Esophagus muscularis mucosa (tissue), 4 donors: ENCODE results near the gene ADGRD2. TPM values are rescaled to one million over a fixed set of nuclear protein-coding genes. Genes with fewer than 3 reads are reported as not detected.

Source experiments
- DNase-seq: peaks from one replicate; pipeline ENCODE4 v3.0.0-alpha.2; 2017; ENCODE audit errors: extremely low spot score
- H3K27ac ChIP-seq, 4 donors: fragments of 200-600 bp; sonication (generic); replicated peaks in 1 of 4; 1 replicate in 3 of 4; 2 replicates in 1 of 4; pipeline ENCODE4 v1.5.1; 2016 to 2019; ENCODE audit warnings: mild to moderate bottlenecking in 1 of 4
- H3K27me3 ChIP-seq, 4 donors: fragments of 200-600 bp; sonication (generic); one replicate each; pipeline versions ENCODE4 v1.5.1 to v1.6.0; 2016 to 2019
- H3K36me3 ChIP-seq, 4 donors: fragments of 200-600 bp; sonication (generic); one replicate each; pipeline ENCODE4 v1.5.1; 2016 to 2019
- H3K4me1 ChIP-seq, 4 donors: fragments of 200-600 bp; sonication (generic); one replicate each; pipeline ENCODE4 v1.5.1; 2016 to 2019
- H3K4me3 ChIP-seq, 4 donors: fragments of 200-600 bp; sonication (generic); 1 replicate in 2 of 4; 2 replicates in 2 of 4; pipeline ENCODE4 v1.5.1; 2016 to 2019; ENCODE audit warnings: mild to moderate bottlenecking in 4 of 4, moderate library complexity in 1 of 4
- H3K9me3 ChIP-seq, 4 donors: fragments of 200-600 bp; sonication (generic); 1 replicate in 3 of 4; 2 replicates in 1 of 4; pipeline ENCODE4 v1.5.1; 2016 to 2019
- CTCF ChIP-seq, 3 experiments: fragments of 200-600 bp in 2 of 3; fragments of 450-650 bp in 1 of 3; sonication (generic) in 2 of 3; IDR thresholded peaks; one replicate each; pipeline ENCODE4 v1.5.1; 2017 to 2019; ENCODE audit warnings: antibody characterized with exemption in 3 of 3, mild to moderate bottlenecking in 2 of 3, moderate library complexity in 1 of 3
- EP300 ChIP-seq: sonication (generic); formaldehyde crosslinking; IDR thresholded peaks from one replicate; pipeline ENCODE4 v1.6.1; 2017; ENCODE audit warnings: antibody characterized with exemption
- POLR2A ChIP-seq: fragments of 450-650 bp; IDR thresholded peaks from one replicate; pipeline ENCODE4 v1.6.1; 2017; ENCODE audit warnings: antibody characterized with exemption, moderate library complexity, mild to moderate bottlenecking, low read depth
- POLR2AphosphoS5 ChIP-seq, 2 donors: sonication (generic); formaldehyde crosslinking; IDR thresholded peaks; one replicate each; pipeline ENCODE4 v1.6.1; 2017; ENCODE audit warnings: antibody characterized with exemption in 2 of 2
- WGBS: methylation state at CpG from one replicate; pipeline ENCODE4 v1.1.5; 2018; 5-methylcytosine and 5-hydroxymethylcytosine counted together
- intact Hi-C: fragments of 100-400 bp; cut with DNase I; formaldehyde crosslinking; loops from one replicate; pipeline ENCODE4 v1.15.1; 2023
- total RNA-seq, 4 donors: library from RNA; depleted of rRNA; stranded (reverse); fragments of >200 nt; gene quantifications; one replicate each; pipeline versions ENCODE4 v1.1.0 to v1.2.1, GENCODE V29; 2016

The ADGRD2 gene
- total RNA-seq, 4 donors from 2014 or later, result not detected

GRCh38 chr9:124493218-124493617 lies 43.0 kb downstream of the ADGRD2 start:
- Histone ChIP-seq H3K27ac (no peak overlapping the region), H3K27me3 (peaks cover 0 to 81% (median 0%) of the 10 kb centered on the region in 4 donors), H3K4me3 (no peak overlapping the region), H3K4me1 (no peaks in the 10 kb centered on the region), H3K36me3 (no peaks in the 10 kb centered on the region), H3K9me3 (no peaks in the 10 kb centered on the region)
- 95% methylated on average over 4 of the region's 4 CpGs for WGBS
- intact Hi-C loops, result no loop called here
- DNase-seq, result no peak
- no peak for TF ChIP-seq EP300
- TF ChIP-seq POLR2AphosphoS5 (IDR thresholded peaks at IDR 0.05), result no peak
- TF ChIP-seq CTCF (IDR thresholded peaks at IDR 0.05), result no peak
- no peak for TF ChIP-seq POLR2A

GRCh38 chr9:124493794-124494479 lies 43.7 kb downstream of the ADGRD2 start:
- no peaks in the 10 kb centered on the region for H3K36me3 ChIP-seq
- TF ChIP-seq POLR2A, result no peak
- no peak for TF ChIP-seq POLR2AphosphoS5 (IDR thresholded peaks at IDR 0.05)
- TF ChIP-seq CTCF (IDR thresholded peaks at IDR 0.05), result no peak
- no peak for TF ChIP-seq EP300
- peaks cover 0 to 81% (median 0%) of the 10 kb centered on the region in 4 donors for H3K27me3 ChIP-seq
- no peak overlapping the region for H3K27ac ChIP-seq
- no peaks in the 10 kb centered on the region for H3K4me1 ChIP-seq
- no peak overlapping the region for H3K4me3 ChIP-seq
- intact Hi-C loops, result no loop called here
- H3K9me3 ChIP-seq, result no peaks in the 10 kb centered on the region
- DNase-seq, result no peak
- 79% methylated on average over 13 of the region's 18 CpGs for WGBS

- no peaks in the 10 kb centered on the region for H3K36me3 ChIP-seq
- DNase-seq, result no peak
- TF ChIP-seq EP300 (no peak), POLR2AphosphoS5 (IDR thresholded peaks at IDR 0.05) (no peak), CTCF (IDR thresholded peaks at IDR 0.05) (no peak)
- no peaks in the 10 kb centered on the region for H3K9me3 ChIP-seq
- peaks cover 0 to 81% (median 0%) of the 10 kb centered on the region in 4 donors for H3K27me3 ChIP-seq
- no peak overlapping the region for H3K4me3 ChIP-seq
- intact Hi-C loops, result no loop called here
- WGBS, result 83% methylated on average over 26 of the region's 31 CpGs
- H3K27ac ChIP-seq, result no peak overlapping the region
- H3K4me1 ChIP-seq, result no peaks in the 10 kb centered on the region
Measured at GRCh38 chr9:124495126-124496074, 45.1 kb downstream of the ADGRD2 start.

- no peak overlapping the region for H3K27ac ChIP-seq
- no peaks in the 10 kb centered on the region for H3K9me3 ChIP-seq
- 92% methylated on average over 3 of the region's 3 CpGs for WGBS
- DNase-seq, result no peak
- H3K27me3 ChIP-seq, result peaks cover 0 to 81% (median 1%) of the 10 kb centered on the region in 4 donors
- no peaks in the 10 kb centered on the region for H3K4me1 ChIP-seq
- no peak overlapping the region for H3K4me3 ChIP-seq
- intact Hi-C loops, result no loop called here
- no peak for TF ChIP-seq EP300
- no peak for TF ChIP-seq CTCF (IDR thresholded peaks at IDR 0.05)
- TF ChIP-seq POLR2AphosphoS5 (IDR thresholded peaks at IDR 0.05), result no peak
- TF ChIP-seq POLR2A, result no peak
- no peaks in the 10 kb centered on the region for H3K36me3 ChIP-seq
Measured at GRCh38 chr9:124496075-124496449, 45.8 kb downstream of the ADGRD2 start.
